ENCODE results near the gene GIMAP1. TPM values are rescaled to one million over a fixed set of nuclear protein-coding genes. Genes with fewer than 3 reads are reported as not detected.

The GIMAP1 gene
- total and polyA plus RNA-seq, 2 of the 8 experiments (the other 6 are each of a cell fraction or from before 2014, with no cell fraction given) = not detected

DNA sequence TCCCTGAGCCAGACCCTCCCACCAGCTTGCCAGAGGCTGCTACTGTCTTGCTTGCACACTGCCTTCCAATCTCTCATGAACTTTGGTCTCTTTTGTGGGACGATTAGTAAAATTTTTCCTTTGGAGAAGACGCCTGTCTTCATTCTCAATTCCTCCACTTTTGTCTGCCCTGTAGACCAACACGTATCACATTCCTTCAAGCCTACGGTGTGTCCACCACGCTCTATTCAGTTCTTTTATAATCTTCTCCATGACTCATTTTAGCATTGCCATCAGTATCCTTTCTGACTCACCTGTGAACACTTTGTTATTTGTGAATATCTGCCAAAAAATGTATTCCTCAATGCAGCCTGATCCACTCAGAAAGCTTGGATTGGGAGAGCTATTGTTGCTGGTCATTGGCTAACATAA lies 22.2 kb downstream of the GIMAP1 start:
- peaks cover 0 to 10% of the 10 kb centered on the region in 2 experiments; a peak in 2 of 4 replicates for H3K9me3 ChIP-seq (ENCODE audit: insufficient read depth in 2 of 2, low read depth in 1 of 2, low read length in 1 of 2)
- no peaks in the 10 kb centered on the region for H3K79me1 ChIP-seq (ENCODE audit: low read depth, low read length)
- H3K23me2 ChIP-seq (ENCODE audit: low read depth, low read length) = no peaks in the 10 kb centered on the region
- no peak overlapping the region for H3K23ac ChIP-seq (ENCODE audit: insufficient read length)
- H2BK5ac ChIP-seq (ENCODE audit: low read depth, low read length) = no peak overlapping the region
- no peak overlapping the region for H4K91ac ChIP-seq (replicated peaks; ENCODE audit: insufficient read length, low read length)
- no peak overlapping the region for H3K27ac ChIP-seq (ENCODE audit: low read depth, low read length)
- H4K5ac ChIP-seq (ENCODE audit: insufficient read length, low read depth, low read length) = no peak overlapping the region
- 81% methylated on average over 5 of the region's 5 CpGs; no CpG with 5 or more reads in 1 of the 2 experiments for WGBS, 2 experiments (ENCODE audit: extremely low coverage in 1 of 2, insufficient coverage in 1 of 2, insufficient read length in 1 of 2, insufficient replicate concordance in 2 of 2, low coverage in 1 of 2, low lambda C conversion rate in 2 of 2, missing lambda C conversion rate in 1 of 2)
- H2BK15ac ChIP-seq (ENCODE audit: low read length) = no peak overlapping the region
- H2AK5ac ChIP-seq (ENCODE audit: low read depth, low read length) = no peak overlapping the region
- peaks cover 0 to 2% (median 0%) of the 10 kb centered on the region in 4 experiments; a peak in 1 of 7 replicates for H3K4me1 ChIP-seq (replicated peaks in 1 of 4; ENCODE audit: control insufficient read depth in 3 of 4, insufficient read depth in 4 of 4, low read length in 3 of 4)
- H4K8ac ChIP-seq (ENCODE audit: extremely low read depth, insufficient read depth, low read length) = no peak overlapping the region
- no peak overlapping the region for H3K4ac ChIP-seq (replicated peaks; ENCODE audit: insufficient read length, low read depth, low read length)
- H2AFZ ChIP-seq (ENCODE audit: low read length) = no peak overlapping the region
- H3K79me2 ChIP-seq (ENCODE audit: control insufficient read depth in 1 of 2, insufficient read depth in 2 of 2, low read length in 2 of 2) = no peaks in the 10 kb centered on the region
- POLR2A ChIA-PET (ENCODE audit: partially characterized antibody) = no interaction called here
- H3K18ac ChIP-seq (ENCODE audit: extremely low read depth, low read length) = no peak overlapping the region
- peaks cover 10 to 29% of the 10 kb centered on the region in 2 experiments for H4K20me1 ChIP-seq (replicated peaks in 1 of 2; ENCODE audit: control insufficient read depth in 1 of 2, insufficient read depth in 2 of 2, low read length in 2 of 2)
- CTCF ChIA-PET (ENCODE audit: partially characterized antibody) = interaction anchor here (1.1 to 1.2 kb wide), 2 partner anchors 11 to 160 kb away, joined by 3 to 4 read pairs; no protein-coding TSS in a partner anchor
- no peak overlapping the region for H3K56ac ChIP-seq (replicated peaks; ENCODE audit: insufficient read length, low read depth, low read length)
- DNase-seq (ENCODE audit: low read depth in 1 of 2, low spot score in 2 of 2) (no peak), FAIRE-seq (no peak)
- no peak overlapping the region for H2BK12ac ChIP-seq (ENCODE audit: low read depth, low read length)
- H3K36me3 ChIP-seq (ENCODE audit: control insufficient read depth in 2 of 4, insufficient read depth in 4 of 4, low read length in 3 of 4) = peaks cover 0 to 5% (median 0%) of the 10 kb centered on the region in 4 experiments; a peak in 1 of 8 replicates
- no peak overlapping the region for H3K9ac ChIP-seq (replicated peaks in 1 of 4; ENCODE audit: extremely low read depth in 1 of 4, low read depth in 3 of 4, low read length in 3 of 4)
- peaks cover 87 to 97% (median 96%) of the 10 kb centered on the region in 4 experiments for H3K27me3 ChIP-seq (replicated peaks in 1 of 4; ENCODE audit: control insufficient read depth in 3 of 4, extremely low read depth in 1 of 4, insufficient read depth in 3 of 4, low read length in 3 of 4)
- no peak overlapping the region for H2BK20ac ChIP-seq (ENCODE audit: low read length)
- H3K4me2 ChIP-seq (ENCODE audit: insufficient read depth in 1 of 2, low read depth in 2 of 2, low read length in 2 of 2) = no peak overlapping the region
- H2BK120ac ChIP-seq (replicated peaks; ENCODE audit: low read depth, low read length) = no peak overlapping the region
- H3K14ac ChIP-seq (ENCODE audit: insufficient read length) = no peak overlapping the region
- no peak overlapping the region for H3K4me3 ChIP-seq (ENCODE audit: extremely low read depth in 1 of 4, insufficient read depth in 2 of 4, low read depth in 3 of 4, low read length in 4 of 4)
- TF ChIP-seq, protein P1, sequence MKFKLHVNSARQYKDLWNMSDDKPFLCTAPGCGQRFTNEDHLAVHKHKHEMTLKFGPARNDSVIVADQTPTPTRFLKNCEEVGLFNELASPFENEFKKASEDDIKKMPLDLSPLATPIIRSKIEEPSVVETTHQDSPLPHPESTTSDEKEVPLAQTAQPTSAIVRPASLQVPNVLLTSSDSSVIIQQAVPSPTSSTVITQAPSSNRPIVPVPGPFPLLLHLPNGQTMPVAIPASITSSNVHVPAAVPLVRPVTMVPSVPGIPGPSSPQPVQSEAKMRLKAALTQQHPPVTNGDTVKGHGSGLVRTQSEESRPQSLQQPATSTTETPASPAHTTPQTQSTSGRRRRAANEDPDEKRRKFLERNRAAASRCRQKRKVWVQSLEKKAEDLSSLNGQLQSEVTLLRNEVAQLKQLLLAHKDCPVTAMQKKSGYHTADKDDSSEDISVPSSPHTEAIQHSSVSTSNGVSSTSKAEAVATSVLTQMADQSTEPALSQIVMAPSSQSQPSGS (IDR thresholded peaks at IDR 0.05; ENCODE audit: low read length) = no peak
- no peak for TF ChIP-seq EGR1 (IDR thresholded peaks at IDR 0.05; ENCODE audit: borderline replicate concordance, low read depth, low read length)
- TF ChIP-seq POLR2A (IDR thresholded peaks at IDR 0.05; ENCODE audit: control extremely low read depth in 1 of 2, low read depth in 2 of 2, low read length in 2 of 2) = no peak
- no peak for TF ChIP-seq TEAD4 (IDR thresholded peaks at IDR 0.05; ENCODE audit: low read depth, low read length)
- no peak for TF ChIP-seq SP4 (IDR thresholded peaks at IDR 0.05; ENCODE audit: low read length)
- TF ChIP-seq SRF (IDR thresholded peaks at IDR 0.05; ENCODE audit: low read depth, low read length) = no peak
- TF ChIP-seq PHF8 (conservative IDR thresholded peaks at IDR 0.05; ENCODE audit: low read depth, low read length) = no peak
- TF ChIP-seq BCL11A (IDR thresholded peaks at IDR 0.05; ENCODE audit: low read depth in 2 of 2, low read length in 2 of 2) = no peak
- TF ChIP-seq ZNF274 (IDR thresholded peaks at IDR 0.05; ENCODE audit: borderline replicate concordance, extremely low read depth, low read length) = no peak
- TF ChIP-seq CBX5 (IDR thresholded peaks at IDR 0.05; ENCODE audit: low read depth, low read length) = no peak
- no peak for TF ChIP-seq RFX5 (IDR thresholded peaks at IDR 0.05; ENCODE audit: borderline replicate concordance, low read depth, low read length)
- TF ChIP-seq, protein P2, sequence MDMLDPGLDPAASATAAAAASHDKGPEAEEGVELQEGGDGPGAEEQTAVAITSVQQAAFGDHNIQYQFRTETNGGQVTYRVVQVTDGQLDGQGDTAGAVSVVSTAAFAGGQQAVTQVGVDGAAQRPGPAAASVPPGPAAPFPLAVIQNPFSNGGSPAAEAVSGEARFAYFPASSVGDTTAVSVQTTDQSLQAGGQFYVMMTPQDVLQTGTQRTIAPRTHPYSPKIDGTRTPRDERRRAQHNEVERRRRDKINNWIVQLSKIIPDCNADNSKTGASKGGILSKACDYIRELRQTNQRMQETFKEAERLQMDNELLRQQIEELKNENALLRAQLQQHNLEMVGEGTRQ (IDR thresholded peaks at IDR 0.05; ENCODE audit: low read length) = no peak

Data from H1 (cell line).